ENCODE data around the gene GKN1.

GKN1 gene

DNA sequence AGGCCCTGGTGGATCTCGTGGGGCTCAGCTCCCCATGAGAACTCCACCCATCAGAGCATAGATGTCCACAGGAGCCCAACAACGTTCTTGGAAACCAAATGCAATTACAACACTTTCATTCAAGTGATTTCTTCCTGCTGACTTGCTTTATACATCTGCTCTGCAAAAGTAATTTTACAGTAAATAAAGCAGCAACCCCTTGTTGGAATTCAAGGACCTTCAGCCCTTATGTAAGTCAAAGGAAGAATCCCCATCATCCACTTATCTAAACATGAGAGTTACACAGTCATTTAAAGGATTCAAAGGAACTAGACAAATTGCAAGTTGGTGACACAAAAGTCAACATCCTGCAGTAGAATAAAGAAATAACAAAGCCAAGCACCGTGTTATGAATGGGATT is 21.5 kb downstream of the GKN1 start:
- no peak for DNase-seq (ENCODE audit: low read depth in 2 of 2)
- TF ChIP-seq, protein P1, sequence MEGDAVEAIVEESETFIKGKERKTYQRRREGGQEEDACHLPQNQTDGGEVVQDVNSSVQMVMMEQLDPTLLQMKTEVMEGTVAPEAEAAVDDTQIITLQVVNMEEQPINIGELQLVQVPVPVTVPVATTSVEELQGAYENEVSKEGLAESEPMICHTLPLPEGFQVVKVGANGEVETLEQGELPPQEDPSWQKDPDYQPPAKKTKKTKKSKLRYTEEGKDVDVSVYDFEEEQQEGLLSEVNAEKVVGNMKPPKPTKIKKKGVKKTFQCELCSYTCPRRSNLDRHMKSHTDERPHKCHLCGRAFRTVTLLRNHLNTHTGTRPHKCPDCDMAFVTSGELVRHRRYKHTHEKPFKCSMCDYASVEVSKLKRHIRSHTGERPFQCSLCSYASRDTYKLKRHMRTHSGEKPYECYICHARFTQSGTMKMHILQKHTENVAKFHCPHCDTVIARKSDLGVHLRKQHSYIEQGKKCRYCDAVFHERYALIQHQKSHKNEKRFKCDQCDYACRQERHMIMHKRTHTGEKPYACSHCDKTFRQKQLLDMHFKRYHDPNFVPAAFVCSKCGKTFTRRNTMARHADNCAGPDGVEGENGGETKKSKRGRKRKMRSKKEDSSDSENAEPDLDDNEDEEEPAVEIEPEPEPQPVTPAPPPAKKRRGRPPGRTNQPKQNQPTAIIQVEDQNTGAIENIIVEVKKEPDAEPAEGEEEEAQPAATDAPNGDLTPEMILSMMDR (IDR thresholded peaks at IDR 0.05; ENCODE audit: low read depth, low read length): no peak
- H3K4me3 ChIP-seq (replicated peaks in 1 of 2; ENCODE audit: low read depth in 2 of 2, low read length in 2 of 2): no peak overlapping the region

DNA sequence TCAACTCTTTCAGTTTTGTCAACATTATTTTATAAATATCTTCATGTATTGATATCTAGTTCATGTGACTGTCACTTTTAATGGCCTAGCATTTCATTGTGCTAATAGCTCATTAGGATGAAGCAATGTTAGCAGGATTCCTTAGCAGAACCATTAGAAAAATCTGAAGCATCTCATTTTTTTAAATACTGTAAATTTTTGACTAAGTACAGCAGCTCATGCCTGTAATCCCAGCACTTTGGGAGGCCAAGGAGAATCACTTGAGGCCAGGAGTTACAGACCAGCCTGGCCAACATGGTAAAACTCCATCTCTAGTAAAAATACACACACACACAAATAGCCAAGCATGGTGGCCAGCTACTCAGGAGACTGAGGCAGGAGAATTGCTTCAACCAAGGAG is 23.0 kb downstream of the GKN1 start:
- no peak overlapping the region for H3K4me3 ChIP-seq (replicated peaks in 1 of 2; ENCODE audit: low read depth in 2 of 2, low read length in 2 of 2)
- DNase-seq (ENCODE audit: low read depth in 2 of 2): no peak
- TF ChIP-seq, protein P1 (IDR thresholded peaks at IDR 0.05; ENCODE audit: low read depth, low read length): no peak

DNA sequence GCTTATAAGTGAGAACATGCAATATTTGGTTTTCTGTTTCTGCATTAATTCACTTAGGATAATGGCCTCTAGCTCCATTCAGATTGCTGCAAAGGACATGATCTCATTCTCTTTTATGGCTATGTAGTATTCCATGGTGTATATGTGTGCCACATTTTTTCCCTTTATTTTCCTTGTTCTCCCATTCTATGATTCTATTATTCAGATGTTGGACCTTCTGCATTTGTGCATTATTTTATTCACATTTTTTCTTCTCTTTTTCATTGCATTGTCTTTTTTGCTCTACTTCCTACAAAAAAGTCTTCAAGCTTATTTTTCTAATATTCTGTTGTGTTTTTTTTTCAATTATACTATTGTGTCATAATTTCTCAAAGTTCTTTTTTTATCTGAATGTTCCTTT is 27.4 kb downstream of the GKN1 start:
- H3K4me3 ChIP-seq (replicated peaks in 1 of 2; ENCODE audit: low read depth in 2 of 2, low read length in 2 of 2): no peak overlapping the region
- TF ChIP-seq, protein P1 (IDR thresholded peaks at IDR 0.05; ENCODE audit: low read depth, low read length): no peak
- no peak for DNase-seq (ENCODE audit: low read depth in 2 of 2)

DNA sequence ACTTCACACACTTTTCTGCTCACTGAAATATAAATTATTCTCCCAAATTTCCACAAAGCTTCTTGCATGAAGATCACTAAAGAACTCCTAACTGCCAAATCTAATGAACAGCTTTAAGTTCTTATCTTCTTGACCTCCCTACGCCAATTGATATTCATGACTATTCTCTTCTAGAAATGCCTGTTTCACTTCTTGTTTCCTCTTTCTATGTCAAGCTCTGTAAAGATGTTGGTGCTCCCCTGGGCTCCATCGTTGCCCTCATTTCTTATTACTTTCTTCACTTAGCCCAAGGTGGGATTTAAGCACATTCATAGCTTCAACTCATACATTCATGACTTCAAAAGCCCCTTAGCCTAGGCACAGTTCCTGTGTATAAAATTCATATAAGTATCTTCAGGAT is 29.3 kb downstream of the GKN1 start:
- TF ChIP-seq, protein P1 (IDR thresholded peaks at IDR 0.05; ENCODE audit: low read depth, low read length): no peak

DNA sequence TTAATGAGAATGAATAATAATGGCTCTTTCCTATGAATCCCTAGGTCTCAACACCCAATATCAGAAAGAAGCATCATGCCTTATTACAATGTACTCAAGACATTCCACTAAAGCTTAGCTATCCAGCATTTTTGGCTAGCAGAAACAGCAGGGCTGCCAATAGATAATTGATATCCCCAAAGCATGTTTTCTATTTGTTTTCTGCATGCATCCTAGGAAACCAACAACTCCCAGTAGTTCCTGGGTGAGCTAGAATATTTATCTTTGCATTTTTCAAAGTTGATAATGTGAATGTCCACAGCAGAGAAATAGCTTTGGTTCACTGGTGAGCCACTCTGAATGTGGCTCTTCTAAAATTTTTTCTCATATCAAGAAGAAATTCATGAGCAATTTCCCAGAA is 32.7 kb downstream of the GKN1 start:
- no peak overlapping the region for H3K4me3 ChIP-seq (replicated peaks in 1 of 2; ENCODE audit: low read depth in 2 of 2, low read length in 2 of 2)
- TF ChIP-seq, protein P1 (IDR thresholded peaks at IDR 0.05; ENCODE audit: low read depth, low read length): no peak
- DNase-seq (ENCODE audit: low read depth in 2 of 2): peak in 1 of 2 donors; percentile 59

More for the DNA sequence above, 29.3 kb downstream of the GKN1 start:
- no peak overlapping the region for H3K4me3 ChIP-seq (replicated peaks in 1 of 2; ENCODE audit: low read depth in 2 of 2, low read length in 2 of 2)
- DNase-seq (ENCODE audit: low read depth in 2 of 2): no peak

DNA sequence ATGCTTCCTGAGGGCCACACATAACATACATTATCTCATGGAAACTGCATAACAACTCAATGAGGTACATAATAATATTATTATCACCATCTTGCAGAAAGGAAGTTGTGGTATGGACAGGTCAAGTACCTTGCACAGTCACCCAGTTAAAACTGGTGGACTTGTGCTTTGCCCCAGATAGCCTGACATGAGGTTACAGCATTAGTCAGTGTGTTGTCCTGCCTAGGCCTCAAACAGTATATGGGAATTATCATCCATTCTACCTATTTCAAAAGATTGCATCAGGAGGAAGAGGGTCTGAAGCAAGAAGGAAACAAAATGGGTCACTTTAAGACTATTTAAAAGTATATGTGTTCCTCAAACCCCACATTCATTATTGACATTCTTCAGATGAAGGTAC is 33.2 kb downstream of the GKN1 start:
- DNase-seq (ENCODE audit: low read depth in 2 of 2): no peak
- TF ChIP-seq, protein P1 (IDR thresholded peaks at IDR 0.05; ENCODE audit: low read depth, low read length): no peak
- H3K4me3 ChIP-seq (replicated peaks in 1 of 2; ENCODE audit: low read depth in 2 of 2, low read length in 2 of 2): no peak overlapping the region

DNA sequence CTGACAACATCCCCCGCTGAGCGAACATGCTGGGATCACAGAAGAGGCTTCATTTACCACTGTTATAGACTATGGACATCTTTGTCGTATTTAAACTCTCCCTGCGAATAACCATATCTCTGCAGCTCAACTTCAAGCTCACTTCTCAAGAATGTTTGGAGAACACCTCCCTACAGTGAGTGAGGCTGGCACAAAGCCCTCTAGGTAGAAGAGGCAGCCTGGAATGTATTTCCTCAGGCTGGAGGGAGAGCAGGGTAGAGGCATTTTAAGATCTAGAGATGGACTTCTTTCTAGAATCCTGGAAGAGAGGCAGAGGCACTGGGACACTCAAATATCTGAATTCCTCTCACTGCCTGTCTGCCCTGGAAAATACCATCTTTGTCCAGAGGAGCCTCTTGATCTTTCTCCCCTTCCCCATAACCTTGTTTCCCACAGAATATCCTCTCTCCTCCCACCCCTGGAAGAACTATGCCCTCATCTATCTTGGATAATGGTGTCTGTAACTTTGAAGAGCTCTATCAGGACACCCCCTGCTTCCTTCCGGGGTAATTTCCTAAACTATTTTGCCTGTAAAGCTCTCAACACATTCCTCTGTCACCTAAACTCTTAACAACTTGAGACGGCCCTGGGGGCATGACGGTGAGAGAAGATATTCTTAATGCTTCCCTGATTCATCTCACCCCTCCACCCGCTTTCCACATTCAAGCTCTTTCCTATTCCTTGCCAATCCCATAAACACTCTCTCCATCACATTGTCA is 36.2 kb downstream of the GKN1 start:
- no peak overlapping the region for H3K4me3 ChIP-seq (replicated peaks in 1 of 2; ENCODE audit: low read depth in 2 of 2, low read length in 2 of 2)
- TF ChIP-seq, protein P1 (IDR thresholded peaks at IDR 0.05; ENCODE audit: low read depth, low read length): no peak
- DNase-seq (ENCODE audit: low read depth in 2 of 2): no peak
